Renal pelvis (tissue), 4 donors: ENCODE data around the gene BLMH. TPM values are rescaled to one million over a fixed set of nuclear protein-coding genes. Genes with fewer than 3 reads are reported as not detected.
"Not testable (repeated sequence)": the region's sequence is repeated elsewhere in the genome, so short reads cannot be mapped to it uniquely, and the experiment has no call there.

Experiments used
- DNase-seq: peaks from one replicate; pipeline ENCODE4 v3.0.0-alpha.2; 2013
- polyA plus RNA-seq, 3 donors: library from polyadenylated mRNA; unstranded; fragments of 120-200 nt; gene quantifications; one replicate each; pipeline ENCODE4 v1.2.1, GENCODE V29; 2013; ENCODE audit not compliant: insufficient read length in 3 of 3

Gene BLMH
- polyA plus RNA-seq, 3 donors = 79.7 to 91.5 (median 82.6) TPM

DNA sequence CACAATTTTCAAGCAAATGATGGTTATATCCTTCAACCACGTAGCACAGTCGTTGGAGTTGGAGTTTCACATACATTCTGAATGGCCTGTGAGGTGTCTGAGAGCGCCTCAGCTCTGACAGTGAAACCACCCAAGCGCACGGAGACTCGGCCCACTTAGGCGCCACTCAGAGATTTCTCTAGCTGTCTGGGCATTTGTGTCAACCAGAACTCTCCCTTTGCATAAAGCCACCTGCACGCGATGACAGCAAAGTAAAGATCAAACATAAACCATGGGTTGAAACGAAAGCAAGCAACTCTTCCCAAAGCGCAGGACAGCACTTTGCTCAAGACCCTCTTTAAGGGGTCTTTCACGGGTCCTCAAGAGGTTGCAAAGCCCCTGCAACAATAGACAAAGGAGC is 56.8 kb downstream of the BLMH start:
- DNase-seq = no peak

DNA sequence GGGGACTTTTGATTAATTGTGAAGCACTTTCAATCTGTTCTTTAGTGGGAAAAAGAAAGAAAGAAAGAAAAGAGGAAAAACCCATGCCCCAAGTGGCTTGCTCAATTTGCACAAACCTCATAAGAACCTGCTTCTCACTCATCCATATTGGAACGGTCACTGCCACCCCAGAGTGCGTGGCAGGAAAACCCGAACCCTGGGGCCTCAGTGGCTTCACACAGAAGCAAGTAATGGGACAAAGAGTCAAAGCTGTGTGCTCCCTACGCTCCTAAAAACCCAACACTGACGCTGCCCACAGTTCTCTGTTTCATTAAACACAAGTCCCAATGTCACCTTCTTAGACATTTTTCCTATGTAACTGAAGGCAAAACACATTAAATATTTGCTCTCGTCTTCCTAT is 57.4 kb downstream of the BLMH start:
- no peak for DNase-seq

DNA sequence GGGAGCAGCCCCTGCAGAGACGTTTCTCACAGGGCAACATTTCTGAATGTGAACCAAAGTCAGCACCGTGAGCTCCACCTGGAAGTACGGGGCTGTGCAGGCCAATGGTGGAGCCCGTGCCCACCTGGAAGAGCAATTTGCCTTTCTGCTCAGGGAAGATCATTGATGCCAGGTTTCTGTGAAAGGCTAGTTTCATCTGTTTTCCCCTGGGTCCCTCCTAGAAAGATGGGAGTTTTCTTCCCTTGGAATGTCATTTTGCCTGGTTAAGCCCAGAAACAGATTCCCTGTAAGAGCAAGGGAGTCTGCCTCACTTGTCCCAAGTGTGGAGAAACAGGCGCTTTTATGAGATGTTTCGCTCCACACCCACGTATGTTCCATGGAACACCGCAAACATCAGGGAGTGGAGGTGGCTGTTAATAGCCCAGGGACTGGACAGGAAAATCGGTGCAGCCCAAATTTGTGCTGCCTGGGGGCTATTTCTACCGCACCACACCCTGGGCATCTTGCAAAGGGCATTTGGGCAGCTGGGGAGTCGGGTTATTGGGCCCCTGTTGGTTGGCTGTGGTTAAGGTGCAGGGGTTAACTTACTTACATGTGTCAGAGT is 58.8 kb downstream of the BLMH start:
- no peak for DNase-seq

DNA sequence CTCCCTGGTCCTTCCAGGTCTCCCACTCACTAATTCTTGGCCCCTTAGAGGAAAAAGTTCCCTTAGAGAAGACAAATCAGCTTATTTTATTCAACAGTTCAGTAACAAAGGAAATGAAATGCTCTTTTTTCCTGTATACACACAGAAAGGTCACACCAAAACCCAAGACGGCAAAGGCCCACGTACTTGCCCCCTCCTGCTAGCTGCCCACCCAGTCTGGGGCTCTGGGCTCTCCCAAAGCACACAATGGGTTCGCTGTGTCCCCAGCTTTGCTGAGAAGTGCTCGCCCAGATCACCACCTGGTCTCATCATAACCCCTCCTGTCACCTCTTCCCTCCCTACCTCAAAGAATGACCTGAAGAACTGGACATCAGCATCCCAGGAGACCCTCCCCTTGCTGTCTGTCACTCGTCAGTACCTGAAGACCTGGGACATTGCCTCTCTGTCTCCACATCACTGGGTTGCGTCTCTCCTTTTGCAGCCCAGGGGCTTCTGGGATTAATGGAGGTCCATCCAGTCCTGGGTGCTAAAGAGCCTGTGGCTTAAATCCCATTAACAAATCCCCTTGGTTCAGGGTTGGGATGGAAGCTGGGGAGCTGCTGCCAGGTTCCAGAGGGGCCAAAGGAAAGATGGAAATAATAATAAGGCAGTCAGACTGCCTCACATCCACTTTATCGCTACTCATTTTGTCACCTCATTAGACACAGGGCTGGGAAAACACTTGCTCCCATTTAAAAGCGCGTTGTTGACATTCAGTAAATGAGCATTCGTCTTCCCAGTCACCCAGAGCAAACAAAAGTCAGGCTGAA is 59.5 kb downstream of the BLMH start:
- DNase-seq = no peak

DNA sequence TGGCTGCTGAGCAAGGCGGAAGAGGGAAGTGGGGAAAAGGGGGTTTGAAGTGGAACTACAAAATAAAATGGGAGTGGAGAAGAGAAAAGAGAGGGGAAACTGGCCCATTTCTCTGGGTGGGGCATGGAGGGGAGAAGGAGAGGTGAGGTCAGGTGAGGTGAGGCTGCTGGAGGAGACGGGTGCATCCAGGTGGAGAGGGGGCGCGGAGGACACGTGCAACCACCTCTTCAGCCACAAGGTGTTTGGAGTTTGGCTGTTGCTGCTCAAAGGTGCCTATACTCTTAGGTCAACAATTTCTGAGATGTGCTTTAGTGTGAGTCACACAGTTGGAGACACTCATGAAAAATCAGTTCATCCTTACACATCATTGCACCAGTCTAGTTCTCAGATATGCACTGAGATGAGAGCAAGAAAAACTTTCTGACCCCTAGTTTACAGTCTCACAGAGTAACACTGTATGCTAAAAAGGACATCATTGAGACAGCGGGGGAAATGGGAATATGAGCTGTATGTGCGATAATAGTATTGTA is 61.1 kb downstream of the BLMH start:
- no peak for DNase-seq

DNA sequence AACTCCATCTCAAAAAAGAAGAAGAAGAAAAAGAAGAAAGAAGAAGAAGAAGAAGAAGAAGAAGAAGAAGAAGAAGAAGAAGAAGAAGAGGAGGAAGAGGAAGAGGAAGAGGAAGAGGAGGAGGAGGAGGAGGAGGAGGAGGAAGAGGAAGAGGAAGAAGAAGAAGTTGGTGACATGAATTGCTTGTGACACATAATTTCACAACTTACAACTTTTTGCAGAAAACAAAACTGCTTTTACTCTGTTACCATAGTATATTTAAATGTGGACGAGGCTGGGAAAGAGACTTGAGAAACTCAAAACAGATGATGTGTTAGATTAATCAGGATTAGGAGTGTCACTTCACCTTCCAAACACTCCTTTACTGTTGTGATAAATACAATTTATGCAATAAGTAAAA is 61.7 kb downstream of the BLMH start:
- DNase-seq = not testable (repeated sequence)

DNA sequence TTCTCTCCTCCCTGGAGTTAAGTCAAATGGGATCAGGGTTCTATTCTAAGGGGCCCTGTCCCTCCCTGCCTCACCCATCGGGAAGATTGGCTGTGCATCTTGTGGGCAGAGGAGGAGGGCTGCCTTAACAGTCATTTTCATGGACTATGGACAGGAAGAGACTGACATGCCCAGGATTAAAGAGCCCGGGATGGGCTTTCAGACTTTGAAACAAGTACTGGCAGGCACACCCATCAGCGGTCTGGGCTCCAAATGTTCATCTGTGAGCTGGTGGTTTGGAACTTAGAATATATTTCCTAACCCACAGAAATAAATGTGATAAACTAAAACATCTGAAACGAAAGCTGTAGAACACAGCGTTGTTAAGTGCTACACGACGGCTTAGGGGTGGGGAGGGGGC is 62.7 kb downstream of the BLMH start:
- no peak for DNase-seq

DNA sequence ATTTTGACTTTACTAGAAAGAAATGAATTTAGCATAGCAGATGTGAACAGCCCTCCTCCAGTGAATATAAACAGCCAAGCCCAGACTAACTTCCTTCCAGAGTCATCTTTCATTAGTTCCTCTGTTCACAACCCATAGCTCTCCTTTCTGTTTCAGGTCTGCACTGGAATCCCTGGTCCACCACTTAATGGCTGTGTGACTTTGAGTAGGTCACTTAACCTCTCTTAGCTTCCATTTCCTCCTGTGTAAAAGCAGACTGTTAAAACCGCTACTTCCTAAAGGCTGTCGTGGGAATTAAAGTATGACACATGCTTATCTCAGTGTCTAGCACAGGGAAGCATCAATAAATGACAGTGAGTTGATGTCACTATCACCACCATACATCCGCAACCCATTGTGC is 63.7 kb downstream of the BLMH start:
- DNase-seq = no peak

DNA sequence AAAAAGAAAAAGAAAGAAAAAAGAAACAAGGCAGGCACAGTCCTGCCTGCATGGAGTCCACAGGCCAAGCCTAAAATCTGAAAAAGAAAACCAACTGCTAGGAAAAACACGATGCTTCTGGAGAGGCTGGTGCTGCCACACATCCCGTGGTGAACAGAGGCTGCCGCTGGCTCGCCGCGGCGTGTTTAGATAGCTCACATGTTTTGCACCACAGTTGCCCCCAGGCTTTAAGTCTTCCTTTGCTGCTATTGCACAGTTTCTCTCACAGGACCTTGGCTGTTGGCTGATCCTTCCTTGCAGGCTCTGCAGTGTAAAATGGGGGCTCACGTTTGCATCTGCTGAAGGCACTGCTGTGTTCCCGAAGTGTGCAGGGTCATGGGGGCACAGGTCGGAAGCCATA is 64.9 kb downstream of the BLMH start:
- DNase-seq = no peak

DNA sequence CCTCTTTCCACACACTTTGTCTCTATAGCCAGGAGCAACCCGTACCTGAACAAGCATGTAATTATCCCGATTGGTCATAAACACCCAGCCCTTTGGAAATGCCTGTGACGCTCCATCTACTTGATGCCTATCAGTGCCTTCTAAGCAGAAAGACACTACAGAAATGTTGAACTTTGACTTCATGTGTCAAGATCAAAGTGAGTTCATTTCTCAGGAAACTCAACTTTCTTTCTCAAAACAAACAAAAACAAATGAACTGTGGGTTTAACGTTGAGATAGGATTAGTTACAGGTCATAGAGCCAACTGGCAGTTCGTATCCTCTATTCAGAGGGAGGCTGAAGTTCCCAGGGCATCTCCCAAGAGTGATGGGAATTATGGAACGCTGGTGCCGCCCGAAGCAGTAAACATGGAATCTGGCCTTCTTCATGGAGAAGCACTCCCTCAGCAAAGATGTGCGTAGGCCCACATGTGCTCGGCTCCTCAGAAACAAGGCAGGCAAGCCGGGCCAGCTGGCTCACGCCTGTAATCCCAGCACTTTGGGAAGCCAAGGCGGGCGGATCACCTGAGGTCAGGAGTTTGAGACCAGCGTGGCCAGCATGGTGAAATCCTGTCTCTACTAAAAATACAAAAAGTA is 65.7 kb downstream of the BLMH start:
- DNase-seq = no peak

DNA sequence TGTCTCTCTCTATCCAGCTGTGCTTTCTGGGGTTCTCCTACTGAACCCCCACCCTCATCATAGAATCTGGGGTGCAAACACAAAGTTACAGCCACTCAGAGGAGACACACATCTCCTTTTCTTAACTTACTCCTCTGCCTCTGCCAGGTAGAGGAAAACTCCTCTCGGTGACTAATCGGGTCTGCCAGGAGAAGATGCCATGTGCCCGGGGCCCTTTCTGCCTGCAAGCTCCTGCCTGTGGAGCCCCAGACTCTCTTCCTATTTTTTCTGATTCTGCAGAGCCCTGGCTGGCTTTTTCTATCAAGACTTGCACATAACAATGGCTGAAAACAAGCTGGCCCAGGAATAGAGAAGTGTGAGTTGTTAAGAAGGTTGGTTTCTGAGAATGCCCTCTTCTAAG is 66.6 kb downstream of the BLMH start:
- DNase-seq = no peak

DNA sequence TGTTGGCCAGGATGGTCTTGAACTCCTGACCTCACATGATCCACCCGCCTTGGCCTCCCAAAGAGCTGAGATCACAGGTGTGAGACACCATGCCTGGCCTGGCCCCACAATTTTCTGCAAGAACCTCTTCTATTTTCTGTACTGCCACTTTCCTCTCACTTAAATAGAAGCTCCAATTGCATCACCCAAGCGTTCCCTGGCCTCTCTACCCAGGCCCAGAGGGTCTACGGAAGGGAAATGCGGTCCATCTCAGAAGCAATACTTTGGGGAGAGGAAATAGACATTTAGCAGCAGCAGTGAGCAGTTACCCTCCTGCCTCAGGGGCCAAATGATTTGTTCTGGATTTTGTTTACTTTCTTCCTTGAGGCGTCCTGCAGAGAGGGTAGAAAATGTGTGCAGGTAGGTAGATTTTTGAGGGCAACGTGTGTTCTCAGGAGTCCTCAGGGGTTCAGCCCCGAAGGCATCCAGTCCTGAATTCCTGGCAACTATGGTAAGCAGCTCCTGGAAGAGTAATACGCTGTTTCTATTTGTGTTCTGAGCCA is 67.3 kb downstream of the BLMH start:
- DNase-seq = no peak

DNA sequence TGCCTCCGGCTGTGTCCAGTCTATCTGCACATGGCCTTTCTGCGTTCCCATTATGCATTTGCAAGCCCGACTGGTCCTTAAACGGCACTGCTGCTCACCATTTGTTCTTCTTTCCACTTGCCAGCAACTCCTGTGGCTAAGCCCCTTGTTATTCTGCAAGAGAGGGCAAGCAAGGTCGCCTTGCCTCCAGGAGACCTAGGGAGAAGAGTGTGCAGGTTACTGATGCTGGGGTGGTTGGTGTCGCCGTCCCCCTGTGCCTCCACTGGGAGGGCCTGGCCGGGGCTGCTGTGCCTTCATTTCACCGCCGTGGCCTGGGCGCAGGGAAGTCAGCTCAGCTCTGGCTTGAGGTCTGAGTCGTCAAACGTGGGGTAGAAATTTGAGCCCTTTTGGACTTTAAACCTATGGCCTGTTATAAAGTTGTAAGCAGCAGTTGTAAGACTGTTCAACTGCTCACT is 69.0 kb downstream of the BLMH start:
- DNase-seq = no peak

DNA sequence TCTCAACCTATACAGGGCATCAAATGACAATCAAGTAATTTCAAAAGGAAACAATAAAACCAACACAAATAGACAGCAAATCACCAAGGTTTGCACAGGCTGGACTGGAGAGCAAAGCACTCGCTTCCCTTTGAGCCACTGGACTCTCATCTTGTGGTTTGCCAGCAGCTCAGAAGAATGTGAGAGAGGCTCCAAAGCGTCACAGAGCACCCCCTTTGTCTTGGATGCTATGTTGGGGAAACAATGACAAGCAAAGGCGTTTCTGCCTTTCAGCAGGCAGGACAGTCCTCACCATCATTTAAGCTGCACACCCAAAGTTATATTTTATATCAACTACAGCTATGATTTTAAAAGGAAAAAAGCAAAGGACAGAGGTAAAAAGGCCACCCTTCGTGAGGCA is 69.5 kb downstream of the BLMH start:
- no peak for DNase-seq

DNA sequence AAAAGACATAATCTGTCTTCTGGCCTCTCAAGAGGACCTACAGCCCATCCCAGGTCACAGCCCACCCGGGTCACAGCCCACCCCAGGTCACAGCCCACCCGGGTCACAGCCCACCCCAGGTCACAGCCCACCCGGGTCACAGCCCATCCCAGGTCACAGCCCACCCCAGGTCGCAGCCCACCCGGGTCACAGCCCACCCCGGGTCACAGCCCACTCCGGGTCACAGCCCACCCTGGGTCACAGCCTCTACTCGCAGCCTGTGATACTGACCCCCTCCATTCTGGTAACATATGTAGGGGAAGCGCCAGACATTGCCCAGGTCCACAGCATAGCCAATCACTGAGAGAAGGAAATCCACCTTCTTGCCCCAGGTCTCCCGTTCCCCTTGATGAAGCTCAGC is 70.4 kb downstream of the BLMH start:
- DNase-seq = no peak

DNA sequence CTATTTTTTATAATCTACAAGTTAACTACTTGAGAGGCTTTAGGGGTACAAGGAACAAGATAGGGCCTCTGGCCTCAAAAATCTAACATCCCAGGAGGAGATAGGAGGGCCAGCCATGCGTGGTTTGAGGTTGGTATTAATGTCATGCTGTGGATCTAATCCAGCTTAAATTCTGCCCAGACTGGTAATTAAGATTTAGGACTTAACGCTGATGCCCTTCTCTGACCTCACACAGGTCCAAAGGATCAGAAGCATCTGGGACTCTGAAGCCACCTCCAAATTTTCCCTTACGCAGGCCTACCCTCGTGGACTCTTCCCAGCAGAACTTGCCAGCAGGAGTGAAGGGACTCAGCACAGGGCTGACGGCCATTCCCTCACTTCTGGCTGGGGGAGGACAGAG is 71.3 kb downstream of the BLMH start:
- DNase-seq = no peak

DNA sequence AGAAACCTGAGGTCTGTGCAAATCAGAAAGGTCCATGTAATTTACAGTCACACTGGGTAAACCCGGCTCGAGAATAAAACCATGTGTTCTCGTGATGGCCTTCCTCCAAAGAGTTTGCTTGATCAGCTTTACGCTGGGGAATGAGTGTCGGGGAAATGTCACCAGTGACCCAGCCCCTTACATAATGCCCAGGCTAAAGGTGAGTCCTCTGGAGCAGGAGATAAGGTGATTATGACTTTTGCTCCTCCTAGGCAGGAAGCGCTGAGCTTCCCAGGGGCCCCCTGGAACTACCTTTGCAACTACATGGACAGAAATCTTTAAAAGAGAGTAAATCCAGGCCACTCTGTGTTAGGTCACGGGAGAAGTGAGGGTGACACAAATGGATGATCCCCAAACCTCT is 71.9 kb downstream of the BLMH start:
- DNase-seq = no peak

DNA sequence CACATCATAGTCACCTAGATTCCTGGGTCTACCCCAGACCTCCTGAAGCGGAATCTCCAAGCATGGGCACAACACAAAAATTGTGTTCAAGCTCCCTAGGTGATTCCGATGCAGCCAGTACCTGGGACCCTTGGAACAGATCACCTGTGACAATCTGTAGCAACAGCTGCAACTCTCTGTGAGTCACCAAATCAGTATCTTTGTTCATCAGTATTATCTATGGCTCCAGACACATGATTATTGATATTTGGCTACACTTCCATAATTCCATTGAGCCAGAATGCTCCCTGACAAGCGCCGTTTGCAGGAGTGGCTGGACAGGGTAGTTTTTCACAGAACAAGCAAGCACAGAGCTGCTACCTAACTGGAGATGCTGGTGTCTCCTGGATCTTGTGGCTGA is 72.4 kb downstream of the BLMH start:
- no peak for DNase-seq

DNA sequence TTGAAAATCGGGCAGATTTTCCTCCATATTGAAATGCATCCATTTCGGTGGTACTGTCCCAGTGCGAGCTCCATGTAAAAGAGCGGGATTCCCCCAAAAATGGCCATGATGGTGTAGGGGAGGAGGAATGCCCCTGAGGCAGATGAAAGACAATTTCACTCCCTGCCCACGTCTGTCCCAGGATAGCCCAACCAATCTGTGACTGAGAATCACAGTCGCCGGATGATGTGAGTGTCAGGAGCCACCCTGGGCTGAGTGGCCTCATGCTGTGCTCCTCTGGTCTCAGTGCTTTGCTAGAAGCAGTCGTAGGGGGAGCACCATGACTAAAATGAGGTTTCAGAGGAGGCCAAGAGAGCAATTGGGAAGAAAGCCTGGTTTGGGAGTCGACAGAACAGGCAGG is 72.9 kb downstream of the BLMH start:
- DNase-seq = no peak

DNA sequence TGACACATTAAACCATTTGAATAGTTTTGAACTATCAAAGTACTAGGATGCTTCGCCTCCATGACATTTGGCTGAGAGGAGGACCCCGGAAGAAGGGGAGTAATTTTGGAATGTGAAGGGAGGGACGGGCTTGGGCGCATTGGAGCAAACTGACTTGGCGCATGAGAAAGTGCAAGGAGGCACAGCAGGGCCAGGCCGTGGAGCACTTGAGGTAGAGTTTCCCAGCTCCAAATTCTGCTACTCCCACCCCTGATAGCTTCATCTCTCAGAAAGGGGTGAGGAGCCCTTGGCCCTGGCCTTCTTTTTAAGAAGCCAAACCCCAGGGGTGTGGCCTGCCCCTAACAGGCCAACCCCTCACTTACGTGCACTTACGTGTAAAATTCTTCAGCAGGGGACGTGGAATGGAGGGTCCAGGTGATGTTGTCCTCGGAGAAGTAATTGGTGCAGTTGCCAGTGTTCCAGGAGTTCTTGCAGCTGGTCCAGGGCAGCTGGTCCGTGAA is 73.9 kb downstream of the BLMH start:
- no peak for DNase-seq

DNA sequence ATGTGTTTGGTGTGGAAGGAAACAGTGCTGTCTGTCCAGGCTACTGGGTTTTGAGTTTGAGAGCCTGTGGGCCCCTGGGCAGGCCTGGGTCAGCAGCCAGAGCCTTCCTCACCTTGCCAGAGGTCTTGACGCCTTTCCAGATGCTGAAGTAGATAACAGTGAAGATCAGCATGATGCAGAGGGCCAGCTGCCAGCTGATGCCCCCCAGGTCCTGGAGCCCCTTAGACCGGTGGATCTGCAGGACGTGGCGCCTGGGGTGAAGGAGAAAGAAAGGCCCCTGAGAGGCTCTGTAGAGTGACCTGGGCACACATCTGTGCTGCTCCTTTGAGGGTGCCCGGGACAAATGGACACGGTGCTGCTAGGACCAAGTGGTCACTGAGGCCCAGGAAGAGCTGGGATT is 74.7 kb downstream of the BLMH start:
- no peak for DNase-seq

DNA sequence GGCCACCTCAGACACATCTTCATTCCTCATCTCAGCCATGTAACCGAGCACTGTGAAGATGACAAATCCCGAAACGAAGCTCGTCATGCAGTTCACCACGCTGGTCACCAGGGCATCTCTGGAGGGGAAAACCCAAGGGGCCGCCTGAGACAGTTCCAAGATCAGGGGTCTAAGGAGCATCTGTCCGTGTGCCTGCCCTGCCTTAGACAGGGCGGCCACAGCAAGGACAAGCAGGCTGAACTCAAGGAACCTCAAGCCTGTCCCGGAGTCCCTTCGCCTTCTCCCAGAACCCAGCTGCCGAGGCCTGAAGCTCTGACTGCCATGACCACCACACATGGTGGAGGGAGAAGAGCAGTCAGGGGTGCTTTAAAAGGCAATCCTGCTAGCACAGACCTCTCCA is 79.0 kb downstream of the BLMH start:
- DNase-seq = no peak

DNA sequence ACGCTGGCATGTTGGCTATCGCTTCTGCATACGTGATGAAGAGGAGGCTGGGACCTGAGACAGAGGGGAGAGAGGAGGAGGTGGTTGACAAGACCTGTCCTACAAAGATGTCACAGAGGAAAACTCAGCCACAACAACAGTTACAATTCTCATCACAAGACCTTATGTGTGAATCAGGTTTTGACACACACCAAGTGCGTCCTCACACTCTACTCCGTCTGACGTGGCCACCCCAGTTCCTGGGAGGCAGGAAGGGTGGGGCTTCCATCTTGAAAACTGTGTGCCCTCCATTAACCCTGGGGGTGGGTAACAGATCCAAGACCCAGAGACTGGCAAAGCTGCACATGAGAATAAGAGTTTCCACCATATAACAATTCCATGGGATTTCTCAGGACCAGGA is 80.4 kb downstream of the BLMH start:
- DNase-seq = no peak
